ENCODE data around the gene PNP.

- no peak for TF ChIP-seq CTCF (IDR thresholded peaks at IDR 0.05; ENCODE audit: insufficient read depth, low read depth, low read length)
- no peak for TF ChIP-seq EZH2 (IDR thresholded peaks at IDR 0.05; ENCODE audit: insufficient read depth, low read length)
Observed at GRCh38 chr14:20419419-20419818, 49.8 kb upstream of the PNP start.
